GM13977 (cell line): ENCODE measurements around the gene ANAPC15.
"Not testable (repeated sequence)": the region's sequence is repeated elsewhere in the genome, so short reads cannot be mapped to it uniquely, and the experiment has no call there.

ENCODE experiments used
- DNase-seq: peaks from one replicate; pipeline ENCODE4 v3.0.0; 2012; ENCODE audit warnings: low spot score
- in situ Hi-C: fragments of 300-500 bp; cut with MboI; formaldehyde crosslinking; loops from one replicate; pipeline ENCODE4 v1.12.0; 2022; ENCODE audit warnings: low sequenced_read_pairs, low pct_unique_long_range_greater_than_20kb, mixed read lengths, inconsistent platforms; ENCODE audit not compliant: unreplicated experiment
- TF ChIP-seq, protein P1 (sequence below): IDR thresholded peaks from 2 replicates; pipeline ENCODE4 v1.5.1; 2012; ENCODE audit warnings: mild to moderate bottlenecking, control low read depth; ENCODE audit not compliant: insufficient read depth; ENCODE audit errors: extremely low read depth, missing control alignments

The ANAPC15 gene

DNA sequence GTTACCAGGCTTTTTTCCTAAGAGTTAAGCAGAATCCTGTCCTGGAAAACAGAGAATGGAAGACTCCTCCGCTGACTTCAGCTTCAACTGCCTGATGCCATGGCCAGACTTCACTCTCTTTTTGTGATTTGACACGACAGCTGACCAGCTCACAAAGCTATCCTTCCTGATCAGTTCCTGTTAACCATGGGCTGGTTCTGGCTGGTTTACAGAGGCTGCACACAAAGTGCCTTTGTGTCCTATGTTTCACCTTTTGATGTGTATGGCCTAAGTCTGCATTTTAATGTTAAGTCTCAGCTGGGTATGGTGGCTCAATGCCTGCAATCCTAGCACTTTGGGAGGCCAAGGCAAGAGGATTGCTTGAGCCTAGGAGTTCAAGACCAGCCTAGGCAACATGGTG, 34.1 kb upstream of the ANAPC15 start:
- in situ Hi-C loops: no loop called here
- TF ChIP-seq, protein P1, sequence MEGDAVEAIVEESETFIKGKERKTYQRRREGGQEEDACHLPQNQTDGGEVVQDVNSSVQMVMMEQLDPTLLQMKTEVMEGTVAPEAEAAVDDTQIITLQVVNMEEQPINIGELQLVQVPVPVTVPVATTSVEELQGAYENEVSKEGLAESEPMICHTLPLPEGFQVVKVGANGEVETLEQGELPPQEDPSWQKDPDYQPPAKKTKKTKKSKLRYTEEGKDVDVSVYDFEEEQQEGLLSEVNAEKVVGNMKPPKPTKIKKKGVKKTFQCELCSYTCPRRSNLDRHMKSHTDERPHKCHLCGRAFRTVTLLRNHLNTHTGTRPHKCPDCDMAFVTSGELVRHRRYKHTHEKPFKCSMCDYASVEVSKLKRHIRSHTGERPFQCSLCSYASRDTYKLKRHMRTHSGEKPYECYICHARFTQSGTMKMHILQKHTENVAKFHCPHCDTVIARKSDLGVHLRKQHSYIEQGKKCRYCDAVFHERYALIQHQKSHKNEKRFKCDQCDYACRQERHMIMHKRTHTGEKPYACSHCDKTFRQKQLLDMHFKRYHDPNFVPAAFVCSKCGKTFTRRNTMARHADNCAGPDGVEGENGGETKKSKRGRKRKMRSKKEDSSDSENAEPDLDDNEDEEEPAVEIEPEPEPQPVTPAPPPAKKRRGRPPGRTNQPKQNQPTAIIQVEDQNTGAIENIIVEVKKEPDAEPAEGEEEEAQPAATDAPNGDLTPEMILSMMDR: no peak
- no peak for DNase-seq

DNA sequence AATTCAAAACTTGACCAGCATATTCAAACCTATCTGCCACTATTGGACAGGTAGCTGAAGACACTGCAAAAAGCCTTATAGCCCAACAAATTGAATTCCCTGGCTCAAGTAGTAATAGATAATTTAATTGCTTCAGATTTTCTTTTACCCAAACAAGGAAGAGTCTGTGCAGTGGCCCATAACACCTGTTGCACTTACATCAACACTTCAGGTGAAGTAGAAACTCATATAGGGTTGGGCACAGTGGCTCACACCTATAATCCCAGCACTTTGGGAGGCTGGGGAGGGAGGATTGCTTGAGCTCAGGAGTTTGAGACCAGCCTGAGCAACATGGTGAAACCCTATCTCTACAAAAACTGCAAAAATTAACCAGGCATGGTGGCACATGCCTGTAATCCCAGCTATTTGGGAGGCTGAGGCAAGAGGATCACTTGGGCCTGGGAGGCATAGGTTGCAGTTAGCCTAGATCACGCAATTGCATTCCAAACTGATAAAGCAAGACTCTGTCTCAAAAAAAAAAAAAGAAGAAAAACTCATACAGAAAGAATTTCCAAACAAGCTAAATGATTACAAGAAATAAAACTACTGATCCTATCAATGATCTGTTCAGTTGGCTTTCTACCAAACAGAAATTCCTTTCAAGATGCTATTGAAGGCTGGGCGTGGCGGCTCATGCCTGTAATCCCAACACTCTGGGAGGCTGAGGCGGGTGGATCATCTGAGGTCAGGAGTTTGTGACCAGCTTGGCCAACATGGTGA, 32.5 kb upstream of the ANAPC15 start:
- in situ Hi-C loops: no loop called here
- TF ChIP-seq, protein P1: no peak
- DNase-seq: no peak

DNA sequence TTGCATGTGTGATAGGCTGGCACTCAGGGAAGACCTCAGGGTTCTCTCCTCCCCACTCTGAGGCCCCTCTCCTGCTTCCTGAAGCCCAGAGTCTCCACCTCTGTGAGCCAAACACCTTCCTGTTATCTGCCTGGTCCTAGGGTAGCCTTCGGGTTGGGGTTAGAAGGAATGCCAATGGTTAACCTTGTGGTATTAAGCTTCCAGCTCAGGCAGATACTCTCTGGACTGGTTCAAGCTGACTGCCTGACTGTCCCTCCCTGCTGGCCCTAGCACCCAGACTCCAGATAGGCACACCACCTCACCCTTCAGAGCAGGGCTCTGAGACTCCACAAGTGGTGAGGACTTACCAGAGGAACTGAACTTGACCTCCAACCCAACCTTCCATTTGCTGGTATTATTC, 30.0 kb upstream of the ANAPC15 start:
- DNase-seq, in situ Hi-C loops: not testable (repeated sequence)

- in situ Hi-C loops, DNase-seq: not testable (repeated sequence)
Observed at GRCh38 chr11:72142086-72142485, 29.6 kb upstream of the ANAPC15 start.

GRCh38 chr11:72141066-72141465, 28.6 kb upstream of the ANAPC15 start:
- in situ Hi-C loops: no loop called here
- no peak for DNase-seq
- TF ChIP-seq, protein P1: no peak

GRCh38 chr11:72140661-72141060, 28.2 kb upstream of the ANAPC15 start:
- no peak for DNase-seq
- TF ChIP-seq, protein P1: no peak
- in situ Hi-C loops: no loop called here

DNA sequence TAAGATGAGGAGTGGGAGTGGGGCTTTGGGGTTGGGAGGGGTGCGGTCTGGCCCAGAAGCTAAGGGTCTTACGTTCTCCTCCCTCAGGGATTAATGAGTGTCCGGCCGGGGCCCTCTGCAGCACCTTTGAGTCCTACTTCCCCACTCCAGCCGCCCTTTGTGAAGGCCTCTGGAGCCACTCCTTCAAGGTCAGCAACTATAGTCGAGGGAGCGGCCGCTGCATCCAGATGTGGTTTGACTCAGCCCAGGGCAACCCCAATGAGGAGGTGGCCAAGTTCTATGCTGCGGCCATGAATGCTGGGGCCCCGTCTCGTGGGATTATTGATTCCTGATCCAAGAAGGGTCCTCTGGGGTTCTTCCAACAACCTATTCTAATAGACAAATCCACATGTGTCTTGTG, 27.0 kb upstream of the ANAPC15 start:
- in situ Hi-C loops: no loop called here
- no peak for DNase-seq
- TF ChIP-seq, protein P1: no peak

- DNase-seq: no peak
- TF ChIP-seq, protein P1: no peak
- in situ Hi-C loops: no loop called here
Observed at GRCh38 chr11:72138821-72139390, 26.4 kb upstream of the ANAPC15 start.
